ENCODE measurements around the gene SIL1.

DNA sequence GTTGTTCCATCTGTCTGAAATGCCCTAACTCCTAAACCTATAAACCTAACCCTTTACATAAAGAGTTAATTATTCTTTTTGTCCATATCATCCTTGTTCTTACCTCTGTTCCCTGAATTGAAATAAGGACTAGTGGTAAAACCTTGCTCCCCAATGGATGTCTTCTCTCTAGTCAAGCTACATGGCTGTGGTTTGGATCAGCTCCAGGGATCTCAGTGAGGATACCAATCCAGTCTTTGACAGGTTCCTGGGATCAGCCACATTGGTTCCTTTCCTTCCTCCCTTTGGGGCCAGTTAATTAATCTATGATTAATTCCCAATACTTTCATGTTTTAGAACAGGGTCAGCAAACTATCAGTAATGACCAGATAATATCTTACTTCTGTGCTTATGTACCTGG is 151.6 kb downstream of the SIL1 start:
- no peak for TF ChIP-seq BHLHE40 (IDR thresholded peaks at IDR 0.05; ENCODE audit: low read length)
- TF ChIP-seq SETDB1 (CRISPR knock-in tag; IDR thresholded peaks at IDR 0.05; ENCODE audit: borderline replicate concordance) = no peak
- TF ChIP-seq KAT2B (IDR thresholded peaks at IDR 0.05; ENCODE audit: borderline replicate concordance, low read depth, low read length) = no peak
- TF ChIP-seq EP300 (IDR thresholded peaks at IDR 0.05; ENCODE audit: low read depth in 2 of 2, low read length in 2 of 2) = no peak
- no peak for TF ChIP-seq EP300 (CRISPR knock-in tag; IDR thresholded peaks at IDR 0.05; ENCODE audit: borderline replicate concordance)
- TF ChIP-seq, protein P1, sequence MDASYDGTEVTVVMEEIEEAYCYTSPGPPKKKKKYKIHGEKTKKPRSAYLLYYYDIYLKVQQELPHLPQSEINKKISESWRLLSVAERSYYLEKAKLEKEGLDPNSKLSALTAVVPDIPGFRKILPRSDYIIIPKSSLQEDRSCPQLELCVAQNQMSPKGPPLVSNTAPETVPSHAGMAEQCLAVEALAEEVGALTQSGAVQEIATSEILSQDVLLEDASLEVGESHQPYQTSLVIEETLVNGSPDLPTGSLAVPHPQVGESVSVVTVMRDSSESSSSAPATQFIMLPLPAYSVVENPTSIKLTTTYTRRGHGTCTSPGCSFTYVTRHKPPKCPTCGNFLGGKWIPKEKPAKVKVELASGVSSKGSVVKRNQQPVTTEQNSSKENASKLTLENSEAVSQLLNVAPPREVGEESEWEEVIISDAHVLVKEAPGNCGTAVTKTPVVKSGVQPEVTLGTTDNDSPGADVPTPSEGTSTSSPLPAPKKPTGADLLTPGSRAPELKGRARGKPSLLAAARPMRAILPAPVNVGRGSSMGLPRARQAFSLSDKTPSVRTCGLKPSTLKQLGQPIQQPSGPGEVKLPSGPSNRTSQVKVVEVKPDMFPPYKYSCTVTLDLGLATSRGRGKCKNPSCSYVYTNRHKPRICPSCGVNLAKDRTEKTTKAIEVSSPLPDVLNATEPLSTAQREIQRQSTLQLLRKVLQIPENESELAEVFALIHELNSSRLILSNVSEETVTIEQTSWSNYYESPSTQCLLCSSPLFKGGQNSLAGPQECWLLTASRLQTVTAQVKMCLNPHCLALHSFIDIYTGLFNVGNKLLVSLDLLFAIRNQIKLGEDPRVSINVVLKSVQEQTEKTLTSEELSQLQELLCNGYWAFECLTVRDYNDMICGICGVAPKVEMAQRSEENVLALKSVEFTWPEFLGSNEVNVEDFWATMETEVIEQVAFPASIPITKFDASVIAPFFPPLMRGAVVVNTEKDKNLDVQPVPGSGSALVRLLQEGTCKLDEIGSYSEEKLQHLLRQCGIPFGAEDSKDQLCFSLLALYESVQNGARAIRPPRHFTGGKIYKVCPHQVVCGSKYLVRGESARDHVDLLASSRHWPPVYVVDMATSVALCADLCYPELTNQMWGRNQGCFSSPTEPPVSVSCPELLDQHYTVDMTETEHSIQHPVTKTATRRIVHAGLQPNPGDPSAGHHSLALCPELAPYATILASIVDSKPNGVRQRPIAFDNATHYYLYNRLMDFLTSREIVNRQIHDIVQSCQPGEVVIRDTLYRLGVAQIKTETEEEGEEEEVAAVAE (CRISPR knock-in tag; IDR thresholded peaks at IDR 0.05; ENCODE audit: borderline replicate concordance) = no peak
- no peak for TF ChIP-seq POLR2A (IDR thresholded peaks at IDR 0.05; ENCODE audit: insufficient read depth in 1 of 2, low read depth in 2 of 2, low read length in 2 of 2)
- TF ChIP-seq MAZ (IDR thresholded peaks at IDR 0.05; ENCODE audit: borderline replicate concordance, low read depth, low read length) = no peak
- no peak for TF ChIP-seq MAZ (CRISPR knock-in tag; IDR thresholded peaks at IDR 0.05; ENCODE audit: low read depth)
